GM12865 (cell line): ENCODE data around the gene TRMT1.

ENCODE experiments used
- DNase-seq: peaks from one replicate; pipeline ENCODE4 v3.0.0; 2010; ENCODE audit warnings: low read depth
- H3K4me3 ChIP-seq: 2 replicates; pipeline ENCODE4 v1.5.1; 2011; ENCODE audit warnings: mild to moderate bottlenecking, low read depth, low read length, control low read depth
- TF ChIP-seq, protein P1 (sequence below): IDR thresholded peaks from 2 replicates; pipeline ENCODE4 v1.5.1; 2011; ENCODE audit warnings: low read length, control low read depth, low read depth, inconsistent platforms; ENCODE audit not compliant: insufficient read depth; ENCODE audit errors: missing control alignments

Gene TRMT1

DNA sequence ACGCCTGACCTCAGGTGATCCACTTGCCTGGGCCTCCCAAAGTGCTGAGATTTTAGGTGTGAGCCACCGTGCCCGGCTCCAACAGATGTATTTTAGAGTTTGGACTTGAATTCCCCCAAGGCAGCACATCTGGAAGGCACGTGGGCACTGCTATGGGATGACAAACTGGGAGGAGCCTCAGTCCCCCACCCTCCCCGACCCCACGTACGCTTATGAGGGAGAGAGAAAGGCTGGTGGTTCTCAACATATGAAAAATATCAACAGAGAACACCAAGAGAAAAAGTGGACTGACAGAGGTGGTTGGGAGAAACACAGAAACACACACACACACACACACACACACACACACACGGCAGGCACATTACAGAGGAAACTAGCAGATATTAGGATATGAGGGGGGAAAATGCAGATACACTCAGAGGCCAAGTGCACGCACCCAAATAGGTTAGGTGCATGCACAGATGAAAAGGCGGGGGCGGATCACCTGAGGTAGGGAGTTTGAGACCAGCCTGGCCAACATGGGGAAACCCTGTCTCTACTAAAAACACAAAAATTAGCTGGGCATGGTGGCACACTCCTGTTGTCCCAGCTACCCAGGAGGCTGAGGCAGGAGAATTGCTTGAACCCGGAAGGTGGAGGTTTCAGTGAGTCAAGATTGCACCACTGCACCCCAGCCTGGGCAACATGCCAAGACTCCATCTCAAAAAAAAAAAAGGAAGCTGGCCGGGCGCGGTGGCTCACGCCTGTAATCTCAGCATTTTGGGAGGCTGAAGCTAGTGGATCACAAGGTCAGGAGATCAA lies 30.4 kb upstream of the TRMT1 start:
- no peak for DNase-seq
- TF ChIP-seq, protein P1, sequence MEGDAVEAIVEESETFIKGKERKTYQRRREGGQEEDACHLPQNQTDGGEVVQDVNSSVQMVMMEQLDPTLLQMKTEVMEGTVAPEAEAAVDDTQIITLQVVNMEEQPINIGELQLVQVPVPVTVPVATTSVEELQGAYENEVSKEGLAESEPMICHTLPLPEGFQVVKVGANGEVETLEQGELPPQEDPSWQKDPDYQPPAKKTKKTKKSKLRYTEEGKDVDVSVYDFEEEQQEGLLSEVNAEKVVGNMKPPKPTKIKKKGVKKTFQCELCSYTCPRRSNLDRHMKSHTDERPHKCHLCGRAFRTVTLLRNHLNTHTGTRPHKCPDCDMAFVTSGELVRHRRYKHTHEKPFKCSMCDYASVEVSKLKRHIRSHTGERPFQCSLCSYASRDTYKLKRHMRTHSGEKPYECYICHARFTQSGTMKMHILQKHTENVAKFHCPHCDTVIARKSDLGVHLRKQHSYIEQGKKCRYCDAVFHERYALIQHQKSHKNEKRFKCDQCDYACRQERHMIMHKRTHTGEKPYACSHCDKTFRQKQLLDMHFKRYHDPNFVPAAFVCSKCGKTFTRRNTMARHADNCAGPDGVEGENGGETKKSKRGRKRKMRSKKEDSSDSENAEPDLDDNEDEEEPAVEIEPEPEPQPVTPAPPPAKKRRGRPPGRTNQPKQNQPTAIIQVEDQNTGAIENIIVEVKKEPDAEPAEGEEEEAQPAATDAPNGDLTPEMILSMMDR = no peak
- no peak overlapping the region for H3K4me3 ChIP-seq

DNA sequence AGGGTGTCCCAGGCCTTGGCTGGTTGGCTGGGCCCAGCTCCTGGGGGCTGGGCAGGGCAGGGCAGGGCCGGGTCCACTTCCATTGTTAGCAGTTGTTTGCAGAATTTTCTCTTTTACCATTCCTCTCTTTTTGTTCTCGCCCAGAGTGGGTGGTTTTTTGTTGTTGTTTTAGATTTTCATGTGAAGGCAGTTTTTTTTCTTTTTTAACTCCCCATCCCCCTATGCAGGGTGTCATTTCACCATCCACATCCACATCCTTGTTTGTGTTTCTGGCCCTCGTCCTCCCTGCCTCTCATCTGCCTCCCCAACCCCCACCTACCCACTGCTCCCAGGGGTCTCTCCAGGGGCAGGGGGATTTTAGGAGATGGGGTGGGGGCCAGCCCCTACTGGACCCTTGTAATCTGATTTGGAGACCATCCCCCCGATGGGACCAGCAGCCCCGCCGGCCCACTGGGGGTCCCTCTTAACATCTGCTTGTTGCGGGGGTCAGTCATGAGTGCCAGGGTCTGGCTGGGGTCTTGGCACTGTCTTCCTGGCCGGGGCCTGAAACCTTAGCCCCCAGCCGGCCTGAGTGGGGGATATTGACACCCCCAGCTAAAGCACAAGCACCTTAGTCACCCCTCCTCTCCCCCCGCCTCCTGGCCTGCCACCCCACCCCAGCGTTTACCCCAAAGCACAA lies 23.2 kb upstream of the TRMT1 start:
- TF ChIP-seq, protein P1 = no peak
- no peak overlapping the region for H3K4me3 ChIP-seq
- DNase-seq = no peak

DNA sequence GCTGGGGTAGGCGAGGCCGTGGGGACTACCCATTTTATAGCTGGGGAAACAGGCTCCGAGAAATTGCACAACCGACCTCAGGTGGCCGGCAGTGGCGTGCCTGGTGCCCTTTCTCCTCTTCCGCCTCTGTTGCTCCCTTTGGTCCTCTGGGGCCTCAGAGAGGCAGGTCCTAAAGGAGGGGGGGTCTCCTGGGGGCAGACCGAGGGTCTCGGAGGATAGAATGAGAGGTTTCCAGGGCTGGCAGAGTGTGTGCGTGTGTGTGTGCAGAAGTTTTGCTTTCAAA lies 22.3 kb upstream of the TRMT1 start:
- TF ChIP-seq, protein P1 = no peak
- no peak overlapping the region for H3K4me3 ChIP-seq
- no peak for DNase-seq

DNA sequence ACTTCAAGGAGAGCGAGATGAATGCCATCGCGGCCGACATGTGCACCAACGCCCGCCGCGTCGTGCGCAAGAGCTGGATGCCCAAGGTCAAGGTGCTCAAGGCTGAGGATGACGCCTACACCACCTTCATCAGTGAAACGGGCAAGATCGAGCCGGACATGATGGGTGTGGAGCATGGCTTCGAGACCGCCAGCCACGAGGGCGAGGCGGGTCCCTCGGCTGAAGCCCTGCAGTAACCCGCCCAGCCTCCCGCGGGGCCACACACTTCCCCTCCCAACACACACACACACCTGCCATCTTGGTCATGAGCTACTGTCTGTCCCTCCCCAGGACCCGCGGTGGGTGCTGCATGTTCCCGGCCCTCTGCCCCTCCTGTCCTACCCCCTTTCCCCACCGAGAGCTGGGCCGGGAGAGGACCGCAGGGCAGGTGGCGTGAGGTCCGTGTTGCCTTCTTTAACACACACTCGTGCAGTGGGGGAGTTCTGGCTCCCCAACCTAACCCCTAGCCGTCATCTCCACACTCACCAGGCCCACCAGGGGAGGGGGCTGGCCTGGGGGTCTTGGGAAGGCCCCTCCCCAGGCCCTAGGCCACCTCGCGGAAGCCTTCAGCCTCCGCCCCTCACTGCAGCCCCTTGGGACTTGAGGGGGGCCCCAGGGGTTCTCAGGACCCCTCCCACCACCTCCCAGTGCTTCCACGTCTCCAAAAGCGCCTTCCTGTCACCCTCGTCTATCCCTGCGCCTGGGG lies 21.8 kb upstream of the TRMT1 start:
- no peak for DNase-seq
- no peak overlapping the region for H3K4me3 ChIP-seq
- TF ChIP-seq, protein P1 = no peak

DNA sequence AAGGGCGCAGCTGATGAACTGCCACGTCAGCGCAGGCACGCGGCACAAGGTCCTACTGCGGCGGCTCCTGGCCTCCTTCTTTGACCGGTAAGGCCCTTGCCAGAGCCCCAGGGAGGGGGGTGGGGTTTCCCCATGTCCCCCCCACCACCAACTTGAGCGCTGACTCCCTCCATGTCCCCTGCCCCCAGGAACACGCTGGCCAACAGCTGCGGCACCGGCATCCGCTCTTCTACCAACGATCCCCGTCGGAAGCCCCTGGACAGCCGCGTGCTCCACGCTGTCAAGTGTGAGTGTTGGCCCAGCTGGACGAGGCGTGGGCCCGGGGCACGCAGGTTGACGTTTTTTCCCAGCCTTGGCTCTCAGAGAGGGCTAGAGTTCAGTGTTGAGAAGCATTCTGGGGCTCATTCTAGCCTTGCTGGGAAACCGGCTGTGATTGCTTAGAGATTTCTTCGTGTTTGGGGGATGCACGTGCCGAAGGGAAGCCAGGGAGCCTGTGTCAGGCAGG lies 20.8 kb upstream of the TRMT1 start:
- no peak overlapping the region for H3K4me3 ChIP-seq
- TF ChIP-seq, protein P1 = no peak

GRCh38 chr19:13135068-13136062 lies 18.8 kb upstream of the TRMT1 start:
- no peak overlapping the region for H3K4me3 ChIP-seq
- TF ChIP-seq, protein P1 = no peak
- no peak for DNase-seq

More for the DNA sequence above, 20.8 kb upstream of the TRMT1 start:
- no peak for DNase-seq
